K562 (cell line): ENCODE results near the gene CRYBG2. TPM values are rescaled to one million over a fixed set of nuclear protein-coding genes. Genes with fewer than 3 reads are reported as not detected.

ENCODE experiments used
- BRF2 ChIP-seq: IDR thresholded peaks from 3 replicates; pipeline ENCODE4 v1.6.1; 2011; ENCODE audit warnings: borderline replicate concordance, mild to moderate bottlenecking; ENCODE audit not compliant: insufficient read length, insufficient read depth
- KAT7 ChIP-seq: sonication (generic); formaldehyde crosslinking; IDR thresholded peaks from 2 replicates; pipeline ENCODE4 v1.8.0; 2022; ENCODE audit warnings: missing genetic modification reagents, mild to moderate bottlenecking, borderline replicate concordance
- MCM2 ChIP-seq: fragments of 450-650 bp; IDR thresholded peaks from 2 replicates; pipeline ENCODE4 v1.6.1; 2017; ENCODE audit warnings: low read depth, mild to moderate bottlenecking
- MTA1 ChIP-seq: fragments of 450-650 bp; IDR thresholded peaks from 2 replicates; pipeline ENCODE4 v1.6.1; 2017; ENCODE audit warnings: borderline replicate concordance
- MYC ChIP-seq, 2 experiments: fragments of 250-450 bp in 1 of 2; sonication (Bioruptor Pico) in 1 of 2; IDR thresholded peaks; 2 replicates each; pipeline versions ENCODE4 v1.5.1 to v1.6.1; 2012 to 2021; ENCODE audit warnings: low read depth in 2 of 2, borderline replicate concordance in 1 of 2, improper control_type of control experiment in 1 of 2, low read length in 1 of 2, mild to moderate bottlenecking in 1 of 2, moderate library complexity in 1 of 2
- NELFE ChIP-seq: IDR thresholded peaks from 2 replicates; pipeline ENCODE4 v1.6.1; 2011; ENCODE audit warnings: mild to moderate bottlenecking; ENCODE audit not compliant: insufficient read depth, insufficient read length
- PML ChIP-seq: IDR thresholded peaks from 2 replicates; pipeline ENCODE4 v1.6.1; 2012; ENCODE audit warnings: low read length, inconsistent platforms
- PTBP1 ChIP-seq: fragments of 200-400 bp; formaldehyde crosslinking; IDR thresholded peaks from 2 replicates; pipeline ENCODE4 v1.6.1; 2017; ENCODE audit warnings: low read depth, low read length
- SNRNP70 ChIP-seq: fragments of 200-400 bp; formaldehyde crosslinking; optimal IDR thresholded peaks from 2 replicates; pipeline ENCODE3; 2017; ENCODE audit warnings: low read depth, low read length
- ZNF12 ChIP-seq: sonication (generic); formaldehyde crosslinking; IDR thresholded peaks from 2 replicates; pipeline ENCODE4 v1.4.0; 2020; ENCODE audit warnings: mild to moderate bottlenecking, missing genetic modification reagents
- ZNF212 ChIP-seq: fragments of 450-650 bp; formaldehyde crosslinking; IDR thresholded peaks from 2 replicates; pipeline ENCODE4 v1.4.0; 2020; ENCODE audit warnings: mild to moderate bottlenecking
- ZNF41 ChIP-seq: fragments of 250-450 bp; sonication (Bioruptor Pico); conservative IDR thresholded peaks from 2 replicates; pipeline ENCODE4 v1.4.0; 2020; ENCODE audit warnings: mild to moderate bottlenecking
- polyA plus RNA-seq, 8 experiments: library from polyadenylated mRNA; depleted of rRNA in 4 of 8; stranded (reverse) in 5 of 8; unstranded in 3 of 8; fragments of >200 nt; fragmentation: Nextera tagmentation in 2 of 8; fragmentation: Illumina TruSeq in 1 of 8; extraction: Ambion mirVana in 2 of 8; extraction: Trizol in 1 of 8; gene quantifications; 2 replicates each; pipeline versions ENCODE4 v1.2.1 to v1.2.3, GENCODE V29; 2011 to 2014; ENCODE audit warnings: inconsistent platforms in 1 of 8, missing spikeins in 1 of 8
- total RNA-seq, 7 experiments: library from RNA; depleted of rRNA in 6 of 7; stranded (reverse); fragments of >200 nt in 6 of 7; fragmentation: Illumina TruSeq in 2 of 7; extraction: Trizol in 2 of 7; gene quantifications; 2 replicates each; pipeline versions ENCODE4 v1.2.1 to v1.2.3, GENCODE V29; 2011 to 2021; ENCODE audit warnings: low replicate concordance in 1 of 7
- TF ChIP-seq, protein P1 (sequence below), 2 experiments: fragments of 450-650 bp; formaldehyde crosslinking in 1 of 2; IDR thresholded peaks; 2 replicates each; pipeline versions ENCODE4 v1.4.0 to v1.6.1; 2014 to 2020; ENCODE audit warnings: mild to moderate bottlenecking in 2 of 2, borderline replicate concordance in 1 of 2, low read depth in 1 of 2
- TF ChIP-seq, protein P2 (sequence below): fragments of 250-450 bp; sonication (Bioruptor Pico); IDR thresholded peaks from 2 replicates; pipeline ENCODE4 v1.8.0; 2022; ENCODE audit warnings: moderate library complexity, mild to moderate bottlenecking, inconsistent platforms
- TF ChIP-seq, protein P3 (sequence below): fragments of 200-800 bp; sonication (Bioruptor generic); IDR thresholded peaks from 2 replicates; pipeline ENCODE4 v1.6.1; 2017; ENCODE audit warnings: missing genetic modification characterization, missing compliant biosample characterization

The CRYBG2 gene
- total and polyA plus RNA-seq, 9 of the 15 experiments (the other 6 are each of a cell fraction or from before 2014, with no cell fraction given): 0.39 to 8.5 (median 3.7) TPM

GRCh38 chr1:26287033-26287711 is 66.8 kb downstream of the CRYBG2 start (continued):
- TF ChIP-seq PML: peak; percentile 94
- TF ChIP-seq ZNF41 (CRISPR knock-in tag): no peak
- TF ChIP-seq KAT7 (CRISPR knock-in tag): no peak
- TF ChIP-seq SNRNP70: no peak
- TF ChIP-seq, protein P1, sequence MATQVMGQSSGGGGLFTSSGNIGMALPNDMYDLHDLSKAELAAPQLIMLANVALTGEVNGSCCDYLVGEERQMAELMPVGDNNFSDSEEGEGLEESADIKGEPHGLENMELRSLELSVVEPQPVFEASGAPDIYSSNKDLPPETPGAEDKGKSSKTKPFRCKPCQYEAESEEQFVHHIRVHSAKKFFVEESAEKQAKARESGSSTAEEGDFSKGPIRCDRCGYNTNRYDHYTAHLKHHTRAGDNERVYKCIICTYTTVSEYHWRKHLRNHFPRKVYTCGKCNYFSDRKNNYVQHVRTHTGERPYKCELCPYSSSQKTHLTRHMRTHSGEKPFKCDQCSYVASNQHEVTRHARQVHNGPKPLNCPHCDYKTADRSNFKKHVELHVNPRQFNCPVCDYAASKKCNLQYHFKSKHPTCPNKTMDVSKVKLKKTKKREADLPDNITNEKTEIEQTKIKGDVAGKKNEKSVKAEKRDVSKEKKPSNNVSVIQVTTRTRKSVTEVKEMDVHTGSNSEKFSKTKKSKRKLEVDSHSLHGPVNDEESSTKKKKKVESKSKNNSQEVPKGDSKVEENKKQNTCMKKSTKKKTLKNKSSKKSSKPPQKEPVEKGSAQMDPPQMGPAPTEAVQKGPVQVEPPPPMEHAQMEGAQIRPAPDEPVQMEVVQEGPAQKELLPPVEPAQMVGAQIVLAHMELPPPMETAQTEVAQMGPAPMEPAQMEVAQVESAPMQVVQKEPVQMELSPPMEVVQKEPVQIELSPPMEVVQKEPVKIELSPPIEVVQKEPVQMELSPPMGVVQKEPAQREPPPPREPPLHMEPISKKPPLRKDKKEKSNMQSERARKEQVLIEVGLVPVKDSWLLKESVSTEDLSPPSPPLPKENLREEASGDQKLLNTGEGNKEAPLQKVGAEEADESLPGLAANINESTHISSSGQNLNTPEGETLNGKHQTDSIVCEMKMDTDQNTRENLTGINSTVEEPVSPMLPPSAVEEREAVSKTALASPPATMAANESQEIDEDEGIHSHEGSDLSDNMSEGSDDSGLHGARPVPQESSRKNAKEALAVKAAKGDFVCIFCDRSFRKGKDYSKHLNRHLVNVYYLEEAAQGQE (IDR thresholded peaks at IDR 0.05; ENCODE audit: borderline replicate concordance): peak; percentile 19; the same call in 1 of the 2 replicates
- TF ChIP-seq, protein P1 (CRISPR knock-in tag; IDR thresholded peaks at IDR 0.05; ENCODE audit: low read depth): no peak
- no peak for TF ChIP-seq MCM2
- TF ChIP-seq PTBP1: 0 out of 2 replicates have a peak, but pooled peaks have one; percentile 41
- no peak for TF ChIP-seq MTA1
- peak; percentile 81; the same call in 1 of the 2 replicates for TF ChIP-seq MYC (IDR thresholded peaks at IDR 0.05; ENCODE audit: low read depth, low read length)
- TF ChIP-seq MYC (CRISPR knock-in tag; IDR thresholded peaks at IDR 0.05; ENCODE audit: borderline replicate concordance, low read depth): no peak
- TF ChIP-seq NELFE: no peak
- no peak for TF ChIP-seq BRF2
- no peak for TF ChIP-seq ZNF212 (CRISPR knock-in tag)
- no peak for TF ChIP-seq ZNF12 (CRISPR knock-in tag)
- TF ChIP-seq, protein P2, sequence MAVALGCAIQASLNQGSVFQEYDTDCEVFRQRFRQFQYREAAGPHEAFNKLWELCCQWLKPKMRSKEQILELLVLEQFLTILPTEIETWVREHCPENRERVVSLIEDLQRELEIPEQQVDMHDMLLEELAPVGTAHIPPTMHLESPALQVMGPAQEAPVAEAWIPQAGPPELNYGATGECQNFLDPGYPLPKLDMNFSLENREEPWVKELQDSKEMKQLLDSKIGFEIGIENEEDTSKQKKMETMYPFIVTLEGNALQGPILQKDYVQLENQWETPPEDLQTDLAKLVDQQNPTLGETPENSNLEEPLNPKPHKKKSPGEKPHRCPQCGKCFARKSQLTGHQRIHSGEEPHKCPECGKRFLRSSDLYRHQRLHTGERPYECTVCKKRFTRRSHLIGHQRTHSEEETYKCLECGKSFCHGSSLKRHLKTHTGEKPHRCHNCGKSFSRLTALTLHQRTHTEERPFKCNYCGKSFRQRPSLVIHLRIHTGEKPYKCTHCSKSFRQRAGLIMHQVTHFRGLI (CRISPR knock-in tag): no peak
- TF ChIP-seq, protein P3, sequence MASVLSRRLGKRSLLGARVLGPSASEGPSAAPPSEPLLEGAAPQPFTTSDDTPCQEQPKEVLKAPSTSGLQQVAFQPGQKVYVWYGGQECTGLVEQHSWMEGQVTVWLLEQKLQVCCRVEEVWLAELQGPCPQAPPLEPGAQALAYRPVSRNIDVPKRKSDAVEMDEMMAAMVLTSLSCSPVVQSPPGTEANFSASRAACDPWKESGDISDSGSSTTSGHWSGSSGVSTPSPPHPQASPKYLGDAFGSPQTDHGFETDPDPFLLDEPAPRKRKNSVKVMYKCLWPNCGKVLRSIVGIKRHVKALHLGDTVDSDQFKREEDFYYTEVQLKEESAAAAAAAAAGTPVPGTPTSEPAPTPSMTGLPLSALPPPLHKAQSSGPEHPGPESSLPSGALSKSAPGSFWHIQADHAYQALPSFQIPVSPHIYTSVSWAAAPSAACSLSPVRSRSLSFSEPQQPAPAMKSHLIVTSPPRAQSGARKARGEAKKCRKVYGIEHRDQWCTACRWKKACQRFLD: peak; percentile 96
